NCI-H146 treated with DMSO at 0.1 percent for 48 hours (cell line): ENCODE measurements around the gene LTBP3.
A peak's percentile ranks its signal among the peaks of the same experiment; 100 is the strongest.

ENCODE experiments used
- DNase-seq: peaks from one replicate; lab custom pipeline; 2025; ENCODE audit not compliant: unreplicated experiment; lab: John Stamatoyannopoulos, UW

The LTBP3 gene

DNA sequence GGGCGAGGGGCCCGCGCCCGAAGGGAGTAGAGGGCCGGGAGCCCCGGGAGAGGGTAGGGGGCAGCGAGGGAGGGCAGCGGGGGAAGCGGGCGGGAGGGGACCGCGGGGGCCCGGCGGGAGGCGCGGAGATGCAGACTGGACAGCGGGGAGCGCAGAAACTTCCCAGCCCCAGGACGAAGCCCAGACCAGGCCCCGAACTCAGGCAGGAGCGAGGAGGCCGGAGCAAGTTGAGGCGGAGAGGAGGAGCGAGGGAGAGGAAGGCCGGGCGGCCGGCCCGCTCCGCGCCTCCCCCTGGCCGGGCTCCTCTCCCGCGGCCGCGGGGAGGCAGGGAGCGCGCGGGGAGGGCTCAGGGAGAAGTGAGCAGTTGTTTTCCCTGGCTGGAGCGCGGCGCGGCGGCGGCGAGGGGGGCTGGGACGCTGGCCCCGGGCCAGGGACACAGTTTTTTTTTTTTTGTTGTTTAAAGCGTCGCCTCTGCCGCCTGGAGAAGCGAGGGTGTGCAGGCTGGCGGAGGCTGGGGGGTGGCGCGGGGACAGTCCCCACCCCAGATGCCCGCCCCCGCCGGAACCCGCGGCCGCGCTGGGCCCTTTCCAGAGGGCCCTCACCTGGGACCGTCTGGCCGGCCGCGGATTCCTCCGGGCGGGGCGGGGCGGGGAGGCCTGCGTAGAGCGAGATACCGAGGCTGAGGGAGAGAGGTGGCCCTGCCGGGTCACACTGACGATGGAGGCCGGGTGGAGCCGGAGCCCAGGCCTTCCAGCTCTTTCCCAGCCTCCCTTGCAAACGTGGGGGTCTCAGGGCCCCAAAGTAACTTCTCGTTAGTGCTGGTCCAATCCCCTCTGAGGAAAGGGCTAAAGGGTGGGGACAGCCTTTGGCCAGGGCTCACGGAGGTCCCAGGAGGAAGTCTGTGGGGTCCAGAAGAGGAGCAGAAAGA, at the start of gene LTBP3:
Gene LTBP3 (minus strand): TSS at position 358 of the 928 bp plus-strand sequence. CDS start 400 bp downstream, outside the sequence.
- DNase-seq: peak; percentile 52

- DNase-seq: no peak
These were observed 48.9 kb upstream of the LTBP3 start for GRCh38 chr11:65606876-65607613.

- DNase-seq: no peak
These were observed 46.1 kb upstream of the LTBP3 start for GRCh38 chr11:65604258-65604657.

GRCh38 chr11:65599955-65600246, 41.7 kb upstream of the LTBP3 start:
- no peak for DNase-seq

- DNase-seq: no peak
These were observed 41.2 kb upstream of the LTBP3 start for GRCh38 chr11:65599216-65599954.

DNA sequence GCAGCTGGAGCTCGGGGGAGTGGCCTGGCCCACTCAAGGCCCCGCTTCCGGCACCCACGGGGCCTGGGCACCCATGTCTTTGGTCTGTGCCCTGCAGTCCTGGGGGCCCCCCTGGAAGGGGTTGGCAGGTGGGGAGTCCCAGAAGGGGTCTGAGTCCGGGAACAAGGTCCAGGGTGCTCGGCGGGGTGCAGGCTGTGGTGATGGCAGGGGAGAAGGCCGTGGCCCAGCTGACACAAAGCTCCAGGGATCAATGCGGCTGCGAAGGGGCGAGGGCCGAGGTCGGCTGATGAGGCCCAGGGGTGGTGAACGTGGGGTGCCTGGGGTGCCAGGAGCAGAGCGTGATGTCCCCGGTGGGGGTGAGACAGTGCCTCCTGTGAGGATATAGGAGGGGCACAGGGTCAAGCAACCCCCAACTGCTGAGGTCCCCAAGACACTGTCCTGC, 40.1 kb upstream of the LTBP3 start:
- no peak for DNase-seq

- DNase-seq: no peak
These were observed 38.4 kb upstream of the LTBP3 start for GRCh38 chr11:65596520-65596919.

GRCh38 chr11:65595543-65596281, 37.6 kb upstream of the LTBP3 start, which contains the start of gene KCNK7:
TSS of gene KCNK7 (minus strand) at chr11:65595800. CDS start at chr11:65595772, 28 bp downstream.
- DNase-seq: no peak

DNA sequence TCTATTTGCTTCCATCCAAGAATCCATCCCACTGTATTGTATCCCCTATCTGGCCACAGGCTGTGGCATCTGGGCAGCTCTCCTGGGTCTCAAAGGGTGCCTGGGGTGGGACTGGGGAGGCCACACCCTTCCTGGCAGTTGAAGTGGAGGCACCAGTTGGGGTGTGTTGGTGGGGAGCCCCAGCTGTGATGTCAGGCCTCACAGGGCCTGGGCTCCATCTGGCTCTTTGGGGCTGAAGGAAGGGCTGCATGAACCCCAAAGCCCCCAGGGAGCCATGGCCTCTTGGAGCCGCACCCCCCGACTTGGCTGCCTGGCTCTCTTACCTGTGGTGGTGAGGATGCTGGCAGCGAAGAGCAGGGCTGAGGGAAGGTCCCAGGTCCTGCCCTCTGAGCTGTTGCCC, 37.0 kb upstream of the LTBP3 start:
- no peak for DNase-seq

DNA sequence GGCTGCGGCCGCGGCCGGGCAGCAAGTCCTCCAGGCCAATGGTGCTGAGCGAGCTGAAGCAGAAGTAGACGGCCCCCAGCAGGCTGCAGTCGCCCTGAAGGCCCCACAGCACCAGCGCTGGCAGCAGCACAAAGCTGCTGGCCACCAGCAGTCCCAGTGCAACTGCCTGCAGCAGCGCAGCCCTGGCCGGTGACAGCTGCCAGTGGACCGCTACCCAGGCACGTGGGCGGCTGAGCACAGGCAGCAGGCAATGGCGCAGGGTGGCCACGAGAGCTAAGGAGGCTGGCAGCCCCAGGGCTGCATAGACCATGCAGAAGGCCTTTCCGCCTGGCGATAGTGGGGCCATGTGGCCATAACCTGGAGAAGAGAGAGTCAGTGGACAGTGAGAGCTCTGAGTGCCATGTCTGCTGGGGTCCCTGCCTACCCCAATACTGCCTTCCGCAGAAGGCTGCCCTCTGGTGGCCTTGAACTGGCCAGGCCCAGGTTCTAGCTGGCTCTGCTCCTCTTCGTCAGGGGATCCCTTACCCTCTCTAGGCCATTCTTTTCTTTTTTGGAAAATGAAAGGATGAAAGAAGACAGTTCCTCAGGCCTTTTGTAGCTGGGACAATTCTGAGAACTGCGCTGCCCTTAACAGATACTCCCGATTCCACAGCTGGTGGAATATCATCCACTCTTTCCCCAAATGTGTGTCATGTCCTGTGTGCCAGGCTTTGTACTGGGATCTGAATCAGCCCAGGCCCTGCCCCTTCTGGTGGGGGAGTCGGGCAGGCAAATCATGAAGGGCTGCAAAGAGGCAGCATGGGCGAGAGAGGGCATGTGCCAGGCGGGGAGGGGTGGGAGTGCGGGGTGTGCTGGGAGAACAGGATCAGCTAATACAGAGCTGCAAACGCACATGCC, 35.6 kb upstream of the LTBP3 start:
- no peak for DNase-seq

DNA sequence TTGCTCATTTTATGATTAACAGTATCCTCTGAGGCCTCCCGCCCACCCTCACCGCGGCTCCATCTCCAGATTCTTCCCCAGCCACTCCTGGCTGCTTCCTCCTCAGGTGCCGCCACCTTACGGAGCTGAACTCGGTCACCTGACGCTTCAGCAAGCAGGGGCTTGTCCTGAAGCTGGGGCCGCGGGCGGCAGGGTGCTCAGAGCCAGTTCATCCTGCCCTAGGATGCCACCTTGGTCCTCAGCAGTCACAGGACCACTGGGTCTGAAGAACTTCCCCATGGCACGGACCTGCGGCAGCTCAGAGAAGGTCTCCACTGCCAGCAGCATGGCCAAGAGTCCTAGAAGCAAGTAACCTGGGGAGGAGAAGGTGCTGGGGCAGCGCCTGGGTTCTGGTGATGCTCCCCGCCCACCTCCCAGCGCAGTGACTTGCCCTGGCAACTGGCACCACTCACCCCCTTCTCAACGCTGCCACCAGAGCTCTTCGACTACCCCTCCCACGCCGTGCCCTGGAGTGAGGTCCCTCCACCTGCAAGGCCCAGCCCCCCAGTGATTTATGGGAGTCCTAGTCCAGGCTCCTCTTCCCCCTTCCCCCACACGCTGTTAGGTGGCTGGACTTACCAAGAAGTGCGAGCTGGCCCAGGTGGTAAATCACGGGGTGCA, 34.8 kb upstream of the LTBP3 start:
- DNase-seq: no peak

GRCh38 chr11:65591939-65592857, 34.0 kb upstream of the LTBP3 start:
- no peak for DNase-seq

DNA sequence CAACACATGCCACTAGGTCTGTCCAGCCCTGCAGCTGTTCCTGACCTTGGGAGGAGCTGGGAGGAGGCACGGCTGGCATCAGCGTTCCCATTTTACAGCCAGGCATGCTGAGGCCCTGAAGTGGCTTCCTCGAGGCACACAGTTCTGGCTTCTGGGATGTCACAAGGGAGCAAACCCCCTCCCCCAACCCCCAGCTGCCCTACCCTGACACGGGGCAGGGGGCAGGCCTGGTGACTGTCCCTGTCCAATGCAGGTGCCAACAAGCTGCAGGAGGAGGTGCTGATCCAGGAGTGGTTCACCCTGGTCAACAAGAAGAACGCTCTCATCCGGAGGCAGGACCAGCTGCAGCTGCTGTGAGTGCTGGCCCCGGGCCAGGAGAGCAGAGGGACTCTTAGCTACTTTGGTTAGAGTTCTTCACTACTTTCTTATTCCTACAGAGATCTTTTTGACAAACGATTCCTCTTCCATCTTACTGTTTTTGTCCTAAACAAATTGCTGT, 32.1 kb upstream of the LTBP3 start:
- DNase-seq: no peak

GRCh38 chr11:65589444-65590239, 31.5 kb upstream of the LTBP3 start:
- no peak for DNase-seq

DNA sequence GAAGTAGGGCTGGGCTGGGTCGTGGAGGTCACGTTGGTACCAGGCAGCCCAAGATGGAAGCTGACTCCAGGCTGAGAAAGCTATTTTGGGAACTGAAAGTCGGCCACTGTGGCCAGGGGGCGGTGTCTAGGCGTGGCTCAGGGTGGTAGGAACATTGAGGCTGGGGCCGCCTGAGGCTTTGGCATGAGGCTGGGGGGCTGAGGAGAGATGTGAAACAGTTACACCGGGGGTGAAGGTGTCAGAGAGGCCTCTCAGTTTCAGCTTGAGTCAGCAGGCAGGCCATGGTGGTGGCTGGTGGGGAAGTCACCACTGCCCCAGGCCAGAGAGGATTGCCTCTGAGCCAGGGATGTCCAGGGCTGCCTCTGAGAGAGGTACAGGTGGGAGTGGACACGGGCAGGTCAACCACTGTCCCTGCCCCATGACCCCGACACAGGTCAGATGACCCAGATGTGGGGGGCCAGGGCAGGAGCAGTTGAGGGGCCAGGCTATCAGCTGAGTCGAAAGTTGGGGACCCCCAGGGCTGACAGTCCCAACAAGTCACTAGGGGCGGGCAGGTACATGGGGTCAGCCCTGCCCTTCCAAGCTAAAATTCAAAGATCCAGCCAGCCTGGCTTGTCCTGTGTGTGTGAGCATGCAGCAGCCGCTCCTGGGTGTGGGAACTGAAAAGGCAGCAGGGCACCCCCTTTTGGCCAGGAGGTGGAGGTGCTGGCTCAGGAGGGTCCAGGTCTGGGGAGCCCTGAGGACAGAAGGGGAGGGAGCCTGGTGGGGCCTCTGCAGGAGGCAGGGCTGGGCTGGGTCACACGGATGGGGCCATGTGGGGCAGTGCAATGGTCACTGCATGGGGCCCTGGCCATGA, 30.3 kb upstream of the LTBP3 start:
- DNase-seq: no peak

DNA sequence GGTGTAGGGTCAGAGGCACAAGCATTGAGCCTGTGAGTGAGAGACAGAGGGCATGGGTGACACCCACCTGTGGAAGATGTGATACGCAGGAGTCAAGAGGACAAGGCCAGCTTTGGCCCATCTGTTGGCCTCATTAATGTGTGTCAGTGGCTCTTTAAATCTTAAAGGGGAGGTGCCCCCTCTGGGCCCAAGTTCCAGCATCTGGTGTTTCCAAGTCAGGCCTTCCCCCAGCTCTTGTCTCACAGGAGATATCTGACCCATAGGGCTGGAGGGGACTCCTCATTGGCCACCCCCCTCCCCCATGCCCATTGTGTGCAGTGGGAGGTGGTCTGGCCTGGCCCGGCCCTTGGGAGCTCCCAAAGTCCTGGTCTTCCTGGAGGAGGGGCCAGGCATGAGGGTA, 28.5 kb upstream of the LTBP3 start:
- no peak for DNase-seq
